HG03571 (cell line): Measurements from ENCODE around the gene SESN1.
"Not testable (repeated sequence)": the region's sequence is repeated elsewhere in the genome, so short reads cannot be mapped to it uniquely, and the experiment has no call there.

ENCODE experiments used
- ATAC-seq: cut with Tn5 transposase; IDR thresholded peaks from one replicate; pipeline ENCODE4 v1.9.1; 2021; ENCODE audit not compliant: unreplicated experiment

Gene SESN1

GRCh38 chr6:109094416-109095035 lies at the start of gene SESN1:
Gene SESN1, minus strand, starts transcription at chr6:109094846. Its CDS starts 773 bp downstream, at chr6:109094073.
- peak; percentile 62 for ATAC-seq

- ATAC-seq: no peak
These were observed 48.5 kb upstream of the SESN1 start for GRCh38 chr6:109143191-109143590.

- not testable (repeated sequence) for ATAC-seq
These were observed 47.4 kb upstream of the SESN1 start for GRCh38 chr6:109142067-109142466.

GRCh38 chr6:109139109-109139508 lies 44.5 kb upstream of the SESN1 start:
- no peak for ATAC-seq

- not testable (repeated sequence) for ATAC-seq
These were observed 41.9 kb upstream of the SESN1 start for GRCh38 chr6:109136530-109136929.

- ATAC-seq: not testable (repeated sequence)
These were observed 41.4 kb upstream of the SESN1 start for GRCh38 chr6:109136039-109136438.

- not testable (repeated sequence) for ATAC-seq
These were observed 41.0 kb upstream of the SESN1 start for GRCh38 chr6:109135600-109135999.

- ATAC-seq: no peak
These were observed 35.4 kb upstream of the SESN1 start for GRCh38 chr6:109130065-109130464.

GRCh38 chr6:109125504-109125903 lies 30.9 kb upstream of the SESN1 start:
- ATAC-seq: no peak

- ATAC-seq: no peak
These were observed 29.6 kb upstream of the SESN1 start for GRCh38 chr6:109124219-109124618.

GRCh38 chr6:109121411-109121810 lies 26.8 kb upstream of the SESN1 start:
- ATAC-seq: no peak

GRCh38 chr6:109118871-109119354 lies 24.3 kb upstream of the SESN1 start:
- ATAC-seq: no peak

GRCh38 chr6:109118337-109118736 lies 23.7 kb upstream of the SESN1 start:
- no peak for ATAC-seq

GRCh38 chr6:109117346-109118035 lies 22.8 kb upstream of the SESN1 start:
- ATAC-seq: peak; percentile 77

- ATAC-seq: not testable (repeated sequence)
These were observed 18.0 kb upstream of the SESN1 start for GRCh38 chr6:109112663-109113062.

GRCh38 chr6:109109663-109110062 lies 15.0 kb upstream of the SESN1 start:
- not testable (repeated sequence) for ATAC-seq

- ATAC-seq: no peak
These were observed 11.0 kb upstream of the SESN1 start for GRCh38 chr6:109105681-109106080.

- ATAC-seq: no peak
These were observed 9.9 kb upstream of the SESN1 start for GRCh38 chr6:109104512-109104911.

GRCh38 chr6:109103942-109104341 lies 9.3 kb upstream of the SESN1 start:
- ATAC-seq: no peak

- no peak for ATAC-seq
These were observed 8.1 kb upstream of the SESN1 start for GRCh38 chr6:109102762-109103161.

- no peak for ATAC-seq
These were observed 3.0 kb upstream of the SESN1 start for GRCh38 chr6:109097661-109098060.

GRCh38 chr6:109096208-109096607 lies 1.6 kb upstream of the SESN1 start:
- ATAC-seq: no peak

GRCh38 chr6:109095835-109096084 lies 1.1 kb upstream of the SESN1 start:
- no peak for ATAC-seq
